ENCODE data around the gene LRRC75B. TPM values are rescaled to one million over a fixed set of nuclear protein-coding genes. Genes with fewer than 3 reads are reported as not detected.
"Not testable (repeated sequence)": the region's sequence is repeated elsewhere in the genome, so short reads cannot be mapped to it uniquely, and the experiment has no call there.

Gene LRRC75B
- polyA plus RNA-seq, 1 donor = 6.2 TPM

DNA sequence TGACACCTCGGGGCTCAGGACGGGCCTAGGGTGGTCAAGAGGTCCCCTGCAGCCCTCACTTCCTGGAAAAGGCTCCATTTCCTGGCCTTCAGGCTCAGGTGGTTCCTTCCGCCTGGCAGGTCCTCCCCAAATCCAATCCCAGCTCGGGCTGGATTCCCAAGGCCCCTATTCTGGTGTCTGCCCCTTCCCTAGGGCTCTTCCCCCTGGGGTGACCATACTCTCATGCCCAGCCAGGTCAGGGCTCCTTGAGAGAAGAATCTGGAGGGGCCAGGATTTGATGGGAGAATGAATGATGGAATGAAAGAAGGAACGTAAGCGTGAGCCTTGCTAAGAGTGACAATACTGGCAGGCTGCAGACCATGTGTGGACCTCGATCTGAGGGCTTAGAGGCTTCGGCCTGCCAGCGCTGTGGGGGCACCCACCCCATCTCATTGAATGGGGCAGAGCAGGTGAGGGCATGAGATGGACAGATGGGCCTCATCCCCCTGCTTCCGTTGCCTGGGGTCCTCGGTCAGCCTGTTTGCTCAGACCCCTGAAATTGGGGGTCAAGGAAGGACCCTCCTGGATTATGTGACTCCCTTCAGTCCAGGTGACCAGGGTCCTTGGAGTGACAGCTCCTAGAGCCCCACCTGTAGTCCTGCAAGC lies 9.4 kb upstream of the LRRC75B start:
- DNase-seq (ENCODE audit: low read depth) = not testable (repeated sequence)

DNA sequence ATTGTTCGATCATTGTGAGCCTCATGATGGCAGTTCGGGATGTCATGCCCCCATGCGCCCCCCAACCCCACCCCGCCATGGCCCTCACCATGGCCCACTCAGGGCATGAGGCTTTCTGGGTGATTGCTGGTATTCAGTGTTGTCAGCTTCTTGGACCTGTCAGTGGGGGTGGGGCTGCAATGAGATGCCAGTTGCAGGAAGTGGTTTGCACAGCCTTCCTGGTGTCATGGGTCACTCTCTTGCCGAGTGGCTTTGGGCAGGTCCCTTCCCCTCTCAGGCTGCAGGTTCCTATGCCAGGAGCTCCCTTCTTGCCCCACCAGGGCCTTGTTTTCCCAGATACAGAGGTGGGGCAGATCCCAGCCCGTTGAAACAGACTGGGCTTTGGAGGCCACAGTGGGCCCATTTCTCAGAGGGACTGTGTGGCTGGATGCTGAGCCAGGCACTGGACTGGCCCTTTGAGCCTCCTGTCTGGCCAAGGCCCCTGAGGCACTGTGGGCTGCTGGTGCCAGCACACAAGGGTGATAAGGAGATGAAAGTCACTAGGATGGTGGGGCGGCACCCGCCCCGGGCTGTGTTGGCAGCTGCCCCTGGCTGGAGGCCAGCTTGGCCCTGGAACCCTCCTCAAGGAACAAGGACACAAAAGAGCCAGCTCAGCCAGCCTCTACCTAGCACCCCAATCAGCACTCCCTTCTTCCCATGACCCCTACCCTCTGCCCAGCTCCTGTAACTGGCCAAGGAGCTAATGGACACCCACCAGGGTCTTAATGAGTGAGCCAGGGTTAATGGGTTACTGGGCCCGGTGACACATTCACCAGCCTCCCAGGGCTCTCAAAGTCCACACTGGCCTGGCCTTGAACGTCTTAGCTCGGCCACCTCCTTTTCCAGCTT lies 8.6 kb upstream of the LRRC75B start:
- no peak for DNase-seq (ENCODE audit: low read depth)

DNA sequence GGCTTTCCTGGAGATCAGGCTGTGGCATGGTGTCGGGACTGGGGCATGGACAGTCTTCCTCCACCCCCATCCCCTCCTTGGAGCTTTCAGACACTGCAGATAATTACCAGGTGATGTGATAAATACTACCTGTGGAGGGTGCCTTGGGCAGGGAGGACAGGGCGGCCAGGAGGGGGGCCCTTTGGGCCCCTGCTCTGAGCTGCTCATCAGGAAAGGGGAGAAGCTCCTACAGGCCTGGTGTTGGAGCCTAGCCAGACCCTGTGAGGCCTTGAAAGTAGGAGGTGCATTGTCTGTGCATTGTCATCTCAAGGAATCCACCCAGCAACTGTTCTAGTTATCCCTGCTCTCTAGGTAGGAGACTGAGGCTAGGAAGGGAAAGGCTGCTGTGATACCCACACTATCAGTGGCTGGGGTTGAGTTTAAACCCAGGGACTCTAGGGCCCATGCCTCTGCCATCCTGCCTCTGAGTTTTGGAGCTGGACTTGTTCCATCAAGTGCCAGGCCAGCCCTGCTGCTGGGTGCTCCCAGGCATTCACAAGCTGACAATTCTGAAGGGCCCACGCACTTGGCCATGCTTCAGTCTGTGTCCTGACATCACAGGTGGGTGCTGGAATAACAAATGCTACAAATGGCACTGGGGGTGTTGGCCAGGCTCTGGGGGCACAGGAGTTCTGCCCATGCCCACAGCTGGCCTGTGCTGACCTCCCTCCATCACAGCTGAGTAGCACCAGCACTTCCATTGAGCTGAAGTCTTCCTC lies 7.3 kb upstream of the LRRC75B start:
- DNase-seq (ENCODE audit: low read depth) = not testable (repeated sequence)

DNA sequence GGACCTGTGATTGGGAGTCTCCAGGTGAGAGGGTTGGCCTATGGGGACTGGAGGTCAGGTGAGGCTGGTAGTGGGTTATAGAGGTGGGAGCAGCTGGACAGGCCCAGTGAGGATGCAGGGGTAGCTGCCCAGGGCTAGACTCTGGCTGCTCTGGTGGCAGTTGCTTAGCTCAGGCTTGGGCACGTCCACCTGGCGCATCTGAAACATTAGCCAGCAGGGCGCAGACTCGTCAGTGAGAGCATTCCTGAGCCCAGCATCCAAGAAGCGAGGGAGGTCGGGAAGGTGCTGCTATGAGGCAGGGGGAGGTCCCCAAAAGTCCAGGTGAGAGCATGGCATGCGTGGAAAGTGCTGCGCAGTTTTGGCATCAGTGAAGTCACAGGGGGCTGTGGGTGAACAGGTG lies 6.6 kb upstream of the LRRC75B start:
- DNase-seq (ENCODE audit: low read depth) = no peak

DNA sequence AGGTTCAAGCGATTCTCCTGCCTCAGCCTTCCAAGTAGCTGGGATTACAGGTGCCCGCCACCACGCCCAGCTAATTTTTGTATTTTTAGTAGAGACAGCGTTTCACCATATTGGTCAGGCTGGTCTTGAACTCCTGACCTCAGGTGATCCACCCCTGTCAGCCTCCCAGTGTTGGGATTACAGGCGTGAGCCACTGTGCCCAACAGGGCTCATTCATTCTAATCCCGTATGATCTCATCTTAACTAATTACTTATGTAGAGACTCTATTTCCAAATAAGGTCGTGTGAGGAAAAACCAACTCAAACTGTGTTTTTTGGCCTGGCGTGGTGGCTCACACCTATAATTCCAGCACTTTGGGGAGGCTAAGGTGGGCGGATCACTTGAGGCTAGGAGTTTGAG lies 4.2 kb upstream of the LRRC75B start:
- DNase-seq (ENCODE audit: low read depth) = not testable (repeated sequence)

DNA sequence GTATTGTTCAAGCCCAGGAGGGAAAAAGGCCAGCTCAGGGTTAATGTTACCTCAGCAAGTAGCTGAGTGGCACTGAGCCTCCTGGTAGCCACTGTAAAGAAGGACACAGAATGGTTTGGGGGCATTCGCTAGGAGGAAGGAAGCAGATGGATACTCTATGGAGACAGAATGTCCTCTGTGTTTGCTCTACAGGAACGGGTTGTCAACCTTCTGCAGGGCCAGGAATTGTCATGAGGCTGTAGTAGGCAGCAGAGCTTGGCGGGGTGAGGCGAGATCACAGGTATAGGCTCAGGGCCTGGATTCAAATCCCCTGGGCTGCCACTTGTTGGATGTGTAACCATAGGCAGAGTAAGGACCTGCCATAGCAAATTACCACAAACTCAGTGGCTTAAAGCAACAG lies 3.0 kb upstream of the LRRC75B start:
- no peak for DNase-seq (ENCODE audit: low read depth)

DNA sequence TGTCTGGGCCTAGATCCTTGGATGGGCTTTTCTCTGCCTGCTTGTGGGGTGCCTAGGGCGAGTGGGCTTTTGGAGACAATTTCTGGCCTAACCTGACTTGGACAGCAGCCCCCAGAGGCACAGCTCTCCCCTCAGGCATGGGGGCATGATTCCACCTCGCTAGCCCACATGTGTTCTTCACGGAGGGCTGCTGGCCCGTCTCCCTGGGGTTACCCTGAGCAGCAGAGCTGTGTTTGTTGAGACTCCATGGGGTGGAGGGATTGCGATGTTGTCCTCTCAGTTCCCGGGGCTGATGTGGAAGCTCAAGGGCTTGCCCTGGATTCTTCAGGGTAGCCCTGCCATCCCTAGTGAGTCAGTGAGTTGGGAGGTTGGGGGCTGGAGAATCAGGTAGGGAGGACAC lies 2.4 kb upstream of the LRRC75B start:
- no peak for DNase-seq (ENCODE audit: low read depth)

DNA sequence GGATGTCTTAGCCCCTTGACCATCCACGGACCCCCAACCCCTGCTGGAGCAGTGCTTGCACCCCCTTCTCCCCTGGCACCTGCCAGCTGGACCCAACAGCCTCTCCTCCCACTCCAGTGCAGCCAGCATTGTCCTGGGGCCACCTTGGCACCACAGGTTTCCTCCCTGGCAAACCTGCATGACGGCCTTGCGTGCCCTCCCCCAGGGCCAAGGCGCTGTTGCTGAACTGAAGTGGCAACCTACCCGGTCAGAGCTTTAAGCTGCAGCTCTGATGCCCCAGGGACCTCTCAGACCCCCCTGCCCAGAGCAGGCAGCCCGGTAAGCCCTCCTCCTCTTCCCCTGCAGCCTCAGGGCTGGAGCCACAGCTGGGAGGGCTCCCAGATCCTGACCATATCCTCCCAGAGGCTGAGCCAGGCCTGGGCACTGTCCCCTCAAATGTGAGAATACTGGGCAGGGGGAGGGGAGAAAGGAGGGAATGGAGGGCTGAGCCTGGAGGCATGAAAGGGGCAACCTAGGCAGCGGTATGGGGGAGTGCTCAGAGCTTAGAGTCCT lies 1.8 kb upstream of the LRRC75B start:
- no peak for DNase-seq (ENCODE audit: low read depth)

DNA sequence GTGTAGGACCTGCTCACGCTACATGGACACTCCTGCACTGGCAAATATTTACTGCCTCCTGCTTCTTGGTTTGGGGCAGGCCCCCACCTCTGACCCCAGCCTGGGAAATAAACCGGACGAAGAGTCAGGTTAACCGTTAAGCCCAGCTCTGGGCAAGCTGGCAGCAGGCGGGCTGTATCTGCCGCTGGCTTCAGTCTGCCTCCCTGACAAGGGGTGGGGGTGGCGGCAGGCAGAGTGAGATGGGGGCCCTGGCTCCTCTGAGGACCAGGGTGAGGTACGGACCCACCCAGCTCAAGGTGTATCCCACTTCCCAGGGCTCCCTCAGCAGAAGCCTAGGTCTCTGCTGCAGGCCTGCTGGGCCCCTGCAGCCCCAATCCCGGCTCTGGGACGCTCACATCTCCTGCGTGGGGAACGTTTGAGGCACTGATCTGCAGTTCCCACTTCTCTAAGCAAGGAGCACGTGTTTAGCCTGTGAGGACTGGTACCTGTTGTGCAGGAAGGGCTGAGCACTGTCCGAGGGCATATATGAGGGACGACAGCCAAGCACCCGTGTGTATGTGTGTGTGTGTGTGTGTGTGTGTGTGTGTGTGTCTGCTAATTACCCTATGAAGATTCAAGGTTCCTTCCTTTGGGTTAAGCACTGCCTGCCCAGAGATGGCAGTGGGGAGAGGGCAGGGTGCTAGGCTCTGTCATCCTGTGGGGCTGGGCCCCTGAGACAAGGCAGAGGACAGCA lies 1.1 kb upstream of the LRRC75B start:
- DNase-seq (ENCODE audit: low read depth) = no peak

DNA sequence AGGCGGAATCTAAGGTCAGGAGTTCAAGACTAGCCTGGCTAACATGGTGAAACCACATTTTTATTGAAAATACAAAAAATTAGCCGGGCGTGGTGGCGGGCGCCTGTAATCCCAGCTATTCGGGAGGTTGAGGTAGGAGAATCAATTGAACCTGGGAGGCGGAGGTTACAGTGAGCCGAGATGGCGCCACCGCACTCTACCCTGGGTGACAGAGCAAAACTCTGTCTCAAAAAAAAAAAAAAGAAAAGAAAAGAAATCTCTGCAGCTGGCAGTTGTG lies 624 bp upstream of the LRRC75B start:
- not testable (repeated sequence) for DNase-seq (ENCODE audit: low read depth)

DNA sequence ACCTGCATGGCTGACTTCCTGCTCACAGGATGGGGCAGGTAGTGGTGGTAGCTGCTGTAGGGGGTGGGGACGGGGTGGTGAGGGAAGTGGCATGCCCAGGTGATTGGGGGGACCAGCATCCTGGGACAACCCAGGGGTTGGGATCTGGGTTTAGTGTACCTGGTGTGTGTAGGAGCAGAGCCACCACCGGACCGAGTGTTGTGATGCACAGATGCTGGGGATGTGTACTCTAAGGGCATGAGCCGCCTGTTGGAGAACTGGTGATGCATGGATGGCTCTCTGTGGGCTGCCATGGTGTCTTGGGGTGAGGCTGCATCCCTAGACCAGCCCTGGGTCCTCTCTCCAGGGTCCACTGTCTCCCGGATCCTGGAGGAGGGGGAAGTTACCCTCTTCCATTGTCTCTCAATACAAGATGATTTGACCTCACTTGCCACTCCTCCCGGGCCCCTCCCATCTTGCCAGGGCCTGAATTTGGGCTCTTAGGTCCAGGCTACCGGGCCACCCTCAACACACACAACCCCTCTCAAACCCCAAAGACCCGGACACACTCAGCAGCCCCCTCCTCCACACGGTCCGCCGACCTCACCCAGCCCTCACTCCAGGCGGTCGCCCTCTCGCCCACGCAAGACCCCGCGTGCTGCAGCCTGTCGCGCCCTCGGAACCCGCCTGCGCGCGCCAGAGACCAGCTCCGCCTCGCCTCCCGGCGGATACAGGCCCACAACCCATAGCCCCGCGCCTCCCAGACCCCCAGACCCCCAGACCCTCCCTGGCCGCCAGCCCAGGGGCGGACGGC lies 619 bp downstream of the LRRC75B start:
- DNase-seq (ENCODE audit: low read depth) = no peak

DNA sequence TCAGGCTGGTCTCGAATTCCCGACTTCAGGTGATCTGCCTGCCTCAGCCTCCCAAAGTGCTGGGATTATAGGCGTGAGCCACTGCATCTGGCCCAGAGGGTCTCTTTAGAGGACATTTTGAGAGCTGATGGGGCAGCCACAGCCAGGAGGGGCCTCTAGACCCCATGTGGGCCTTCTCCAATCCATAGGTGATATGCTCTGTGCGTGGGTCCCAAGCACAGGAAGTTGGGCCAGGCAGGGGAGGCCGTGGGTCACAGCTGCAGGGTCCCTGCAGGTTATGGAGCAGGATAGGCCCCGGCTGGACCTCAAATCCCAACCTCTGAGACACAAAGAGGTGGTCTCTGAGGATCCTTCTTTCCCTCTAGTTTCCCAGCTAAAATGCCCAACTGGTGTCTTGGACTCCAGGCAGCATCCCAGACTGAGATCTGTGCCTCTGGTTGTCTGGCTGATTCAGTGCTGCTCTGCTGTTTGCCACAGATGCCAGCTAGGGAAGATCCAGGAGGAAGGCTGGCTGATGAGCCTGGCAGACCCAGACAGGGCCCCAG lies 1.5 kb downstream of the LRRC75B start:
- DNase-seq (ENCODE audit: low read depth) = no peak

DNA sequence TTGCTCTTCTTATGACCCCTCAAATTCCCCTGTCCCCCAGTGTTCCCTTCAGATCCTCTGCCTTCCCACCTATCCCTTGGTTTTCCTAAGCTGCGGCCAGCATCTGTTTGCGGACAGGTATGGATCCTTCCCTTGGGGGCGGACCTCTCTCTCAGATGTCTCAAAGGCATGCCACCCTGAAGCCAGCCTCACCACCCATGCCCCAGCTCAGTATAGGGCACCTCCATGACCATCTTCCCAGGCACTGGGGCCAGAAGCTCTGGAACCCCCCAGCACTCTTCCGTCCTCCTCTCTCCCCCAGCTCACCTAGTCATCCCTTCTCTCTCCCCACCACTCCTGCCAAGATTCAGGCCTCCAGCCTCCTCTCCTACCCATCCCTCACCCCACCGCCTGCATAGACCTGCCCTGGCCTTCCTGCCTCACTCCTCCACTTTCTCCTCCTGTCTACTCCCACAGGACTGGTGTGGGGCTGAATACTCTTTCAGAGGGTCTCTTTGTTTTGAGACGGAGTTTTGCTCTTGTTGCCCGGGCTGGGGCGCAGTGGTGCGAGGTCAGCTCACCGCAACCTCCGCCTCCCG lies 2.2 kb downstream of the LRRC75B start:
- DNase-seq (ENCODE audit: low read depth) = no peak

DNA sequence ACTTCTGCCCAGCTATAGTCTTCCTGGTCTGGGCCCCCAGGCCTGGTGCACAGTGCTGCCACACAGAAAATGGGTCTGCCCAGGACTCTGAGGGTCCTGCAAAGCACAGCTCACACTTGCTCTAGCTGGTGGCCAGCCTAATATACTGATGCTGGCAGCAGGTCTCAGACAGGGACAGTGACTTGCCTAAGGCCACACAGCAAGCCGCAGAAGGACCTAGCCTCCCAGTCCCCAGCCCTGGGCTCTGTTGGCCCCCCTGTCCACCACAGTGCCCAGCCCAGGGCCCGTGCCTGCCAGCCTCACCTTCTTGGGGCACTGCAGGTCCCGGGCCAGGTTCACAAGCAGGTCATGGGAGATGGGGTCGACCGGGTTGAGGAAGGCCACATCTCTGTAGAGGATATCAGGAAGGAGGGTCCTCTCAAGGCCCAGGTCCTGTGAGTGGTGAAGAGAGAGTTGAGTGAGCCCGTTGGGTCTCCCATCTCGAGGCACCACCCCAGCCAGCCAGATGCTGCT lies 3.3 kb downstream of the LRRC75B start:
- DNase-seq (ENCODE audit: low read depth) = no peak

DNA sequence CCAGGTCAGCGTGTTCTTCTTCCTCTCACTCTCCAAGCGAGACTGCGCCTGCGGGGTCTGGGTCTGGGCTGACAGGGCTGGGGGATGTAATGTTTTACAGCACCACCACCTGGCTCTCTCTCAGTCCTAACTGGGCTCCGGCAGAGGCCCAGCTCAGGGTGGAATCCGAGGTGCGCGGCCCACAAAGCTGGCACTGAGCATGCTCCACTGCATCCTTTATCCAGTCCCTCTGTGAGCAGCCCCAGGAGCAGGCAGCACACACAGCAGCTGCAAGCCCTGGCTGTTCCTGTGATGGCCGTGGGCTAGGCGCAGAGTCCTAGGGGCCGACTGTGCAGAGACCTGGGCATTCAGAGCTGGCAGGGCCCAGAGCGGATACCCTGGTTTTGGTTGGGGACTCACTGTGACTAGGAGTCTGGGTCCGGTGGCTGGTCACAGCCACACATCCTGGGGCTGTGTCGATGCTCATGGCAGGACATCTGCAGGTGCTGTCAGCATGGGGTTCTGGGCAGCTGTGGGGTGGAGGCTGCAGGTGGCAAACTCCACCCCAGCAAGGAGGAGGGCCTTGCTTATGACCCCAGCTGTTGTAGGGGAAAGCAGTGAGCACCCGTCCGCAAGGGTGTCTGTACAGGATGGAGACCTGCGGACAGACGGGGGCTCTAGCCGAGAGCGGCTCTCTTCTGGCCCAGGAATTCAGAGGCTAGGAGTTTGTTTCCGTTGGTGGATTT lies 4.0 kb downstream of the LRRC75B start:
- DNase-seq (ENCODE audit: low read depth) = no peak

DNA sequence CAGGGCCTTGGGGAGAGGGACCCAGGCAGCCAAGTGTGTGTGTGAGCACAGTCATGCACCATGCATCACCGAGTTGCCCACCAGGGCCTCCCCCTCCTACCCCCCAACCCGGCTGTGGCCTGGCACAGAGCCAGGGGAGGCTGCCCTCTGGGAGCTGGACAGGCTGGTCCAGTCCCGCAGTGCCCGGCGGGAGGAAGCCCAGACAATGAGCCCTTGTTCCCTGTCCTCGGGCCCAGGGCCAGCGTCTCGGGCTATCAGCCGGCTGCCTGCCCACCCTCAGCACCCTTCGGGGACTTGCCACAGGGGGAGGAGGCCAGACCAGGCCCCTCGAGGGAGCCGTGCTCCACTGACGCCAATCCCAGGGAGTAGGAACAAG lies 4.5 kb downstream of the LRRC75B start:
- DNase-seq (ENCODE audit: low read depth) = no peak

DNA sequence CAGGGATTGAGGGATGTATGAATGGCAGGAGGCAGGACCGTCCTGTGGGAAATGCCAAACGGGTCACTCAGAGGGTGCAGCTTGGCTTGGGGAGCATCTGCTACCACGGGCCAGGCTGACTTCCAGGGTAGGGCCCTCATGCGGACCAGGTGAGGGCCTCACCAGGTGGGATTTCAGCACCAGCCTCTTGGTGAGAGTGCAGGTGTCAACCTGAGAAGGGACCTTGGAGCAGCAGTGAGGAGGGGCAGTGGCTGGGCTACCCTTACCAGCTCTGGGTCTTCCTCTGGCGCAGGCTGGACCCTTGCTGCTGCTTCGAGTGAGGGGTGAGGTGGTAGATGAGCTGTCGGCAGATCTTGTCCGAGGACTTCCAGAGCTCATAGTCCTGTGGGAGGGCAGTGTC lies 4.9 kb downstream of the LRRC75B start:
- DNase-seq (ENCODE audit: low read depth) = no peak

DNA sequence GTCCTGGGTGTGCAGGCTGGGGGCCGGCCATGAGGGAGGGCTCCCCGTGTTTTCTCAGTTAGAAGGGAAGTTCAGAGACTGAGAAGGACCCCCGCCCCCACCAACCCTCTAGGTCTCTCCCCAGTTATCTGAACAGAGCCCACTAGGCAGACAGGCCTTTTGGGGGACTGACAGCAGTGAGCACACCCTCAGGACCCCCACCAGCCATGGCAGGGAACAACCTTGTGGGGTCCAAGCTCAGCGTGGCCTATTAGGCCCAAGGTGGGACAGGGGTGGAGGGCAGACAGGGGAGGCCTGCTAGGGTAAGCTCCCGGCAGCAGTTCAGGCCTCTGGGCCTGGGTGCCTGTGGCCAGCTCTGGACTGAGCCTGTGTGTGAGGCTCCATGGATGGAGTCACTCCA lies 5.6 kb downstream of the LRRC75B start:
- no peak for DNase-seq (ENCODE audit: low read depth)

DNA sequence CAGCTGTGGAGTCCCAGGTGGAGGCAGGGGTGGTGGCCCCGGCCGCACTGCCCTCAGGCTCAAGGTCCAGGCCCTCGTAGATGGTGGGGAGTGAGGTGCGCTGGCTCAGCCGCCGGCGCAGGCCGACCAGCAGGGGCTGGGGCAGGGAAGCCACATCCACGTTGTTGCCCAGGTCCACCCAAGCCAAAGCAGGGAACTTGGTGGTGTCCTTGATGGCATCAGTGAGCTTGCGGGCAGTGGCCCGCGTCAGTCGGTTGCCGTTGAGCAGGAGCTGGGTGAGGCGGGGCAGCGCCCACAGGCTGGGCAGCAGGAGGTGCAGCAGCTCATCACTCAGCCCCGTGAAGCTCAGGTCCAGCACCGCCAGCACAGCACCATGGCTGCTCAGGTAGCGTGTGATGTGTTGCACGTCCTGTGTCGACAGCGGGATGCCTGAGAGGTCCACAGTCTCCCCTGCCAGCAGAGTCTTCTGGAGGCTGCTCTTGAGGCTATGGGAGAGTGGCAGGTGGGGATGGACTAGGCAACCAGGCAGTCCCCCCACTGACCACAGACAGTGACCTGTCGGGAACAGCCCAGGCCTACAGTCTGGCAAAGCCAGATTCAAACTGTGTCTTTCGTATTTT lies 6.8 kb downstream of the LRRC75B start:
- no peak for DNase-seq (ENCODE audit: low read depth)

Data from forelimb muscle (tissue), 1 donor.